MG63 (cell line): ENCODE measurements around the gene APEX2. TPM values are rescaled to one million over a fixed set of nuclear protein-coding genes. Genes with fewer than 3 reads are reported as not detected.
"Not testable (repeated sequence)": the region's sequence is repeated elsewhere in the genome, so short reads cannot be mapped to it uniquely, and the experiment has no call there.

ENCODE experiments used
- DNase-seq: peaks from one replicate; pipeline ENCODE4 v3.0.0-alpha.2; 2020
- H3K27me3 ChIP-seq: fragments of 250-450 bp; sonication (Bioruptor Pico); 2 replicates; pipeline ENCODE4 v1.5.1; 2020; ENCODE audit warnings: mild to moderate bottlenecking, moderate library complexity
- H3K36me3 ChIP-seq: fragments of 250-450 bp; sonication (Bioruptor Pico); 2 replicates; pipeline ENCODE4 v1.5.1; 2020; ENCODE audit warnings: mild to moderate bottlenecking, moderate library complexity
- H3K4me3 ChIP-seq: fragments of 250-450 bp; sonication (Bioruptor Pico); 2 replicates; pipeline ENCODE4 v1.5.1; 2020; ENCODE audit warnings: mild to moderate bottlenecking, moderate library complexity
- H3K9me3 ChIP-seq: fragments of 250-450 bp; sonication (Bioruptor Pico); 2 replicates; pipeline ENCODE4 v1.5.1; 2020; ENCODE audit warnings: mild to moderate bottlenecking, moderate library complexity
- total RNA-seq: library from RNA; depleted of rRNA; stranded (reverse); fragments of >200 nt; shearing (Covaris generic); gene quantifications from 2 replicates; pipeline ENCODE4 v1.2.3, GENCODE V29; 2014; ENCODE audit warnings: low replicate concordance

Gene APEX2
- total RNA-seq, 1 experiment from 2014 or later: 6.4 TPM

DNA sequence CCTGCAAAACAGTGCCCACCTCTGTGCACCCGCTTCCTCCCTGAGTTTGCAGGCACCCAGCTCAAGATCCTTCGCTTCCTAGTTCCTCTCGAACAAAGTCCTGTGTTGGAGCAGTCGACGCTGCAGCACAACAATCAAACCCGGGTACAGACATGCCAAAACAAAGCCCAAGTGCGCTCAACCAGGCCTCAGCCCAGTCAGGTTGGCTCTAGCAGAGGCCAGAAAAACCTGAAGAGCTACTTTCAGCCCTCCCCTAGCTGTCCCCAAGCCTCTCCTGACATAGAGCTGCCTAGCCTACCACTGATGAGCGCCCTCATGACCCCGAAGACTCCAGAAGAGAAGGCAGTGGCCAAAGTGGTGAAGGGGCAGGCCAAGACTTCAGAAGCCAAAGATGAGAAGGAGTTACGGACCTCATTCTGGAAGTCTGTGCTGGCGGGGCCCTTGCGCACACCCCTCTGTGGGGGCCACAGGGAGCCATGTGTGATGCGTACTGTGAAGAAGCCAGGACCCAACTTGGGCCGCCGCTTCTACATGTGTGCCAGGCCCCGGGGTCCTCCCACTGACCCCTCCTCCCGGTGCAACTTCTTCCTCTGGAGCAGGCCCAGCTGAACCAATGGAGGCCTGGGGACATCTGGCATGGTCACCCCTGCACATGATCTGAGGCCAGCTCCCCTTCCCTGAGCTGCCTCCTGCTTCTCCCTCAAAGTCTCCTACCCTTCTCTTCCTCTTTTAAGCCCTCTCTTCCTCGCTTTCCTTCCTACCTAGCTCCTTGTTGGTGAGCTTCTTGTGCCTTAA is 6.9 kb downstream of the APEX2 start:
- Histone ChIP-seq H3K4me3 (no peak overlapping the region), H3K27me3 (no peaks in the 10 kb centered on the region), H3K9me3 (no peaks in the 10 kb centered on the region), H3K36me3 (no peaks in the 10 kb centered on the region; the same call in 1 of the 2 replicates)
- no peak for DNase-seq

- H3K27me3 ChIP-seq: no peaks in the 10 kb centered on the region
- no peak overlapping the region for H3K4me3 ChIP-seq
- H3K36me3 ChIP-seq: no peaks in the 10 kb centered on the region; the same call in 1 of the 2 replicates
- H3K9me3 ChIP-seq: no peaks in the 10 kb centered on the region
- peak; percentile 63 for DNase-seq
Measured at GRCh38 chrX:55007656-55008055, 7.5 kb downstream of the APEX2 start.

DNA sequence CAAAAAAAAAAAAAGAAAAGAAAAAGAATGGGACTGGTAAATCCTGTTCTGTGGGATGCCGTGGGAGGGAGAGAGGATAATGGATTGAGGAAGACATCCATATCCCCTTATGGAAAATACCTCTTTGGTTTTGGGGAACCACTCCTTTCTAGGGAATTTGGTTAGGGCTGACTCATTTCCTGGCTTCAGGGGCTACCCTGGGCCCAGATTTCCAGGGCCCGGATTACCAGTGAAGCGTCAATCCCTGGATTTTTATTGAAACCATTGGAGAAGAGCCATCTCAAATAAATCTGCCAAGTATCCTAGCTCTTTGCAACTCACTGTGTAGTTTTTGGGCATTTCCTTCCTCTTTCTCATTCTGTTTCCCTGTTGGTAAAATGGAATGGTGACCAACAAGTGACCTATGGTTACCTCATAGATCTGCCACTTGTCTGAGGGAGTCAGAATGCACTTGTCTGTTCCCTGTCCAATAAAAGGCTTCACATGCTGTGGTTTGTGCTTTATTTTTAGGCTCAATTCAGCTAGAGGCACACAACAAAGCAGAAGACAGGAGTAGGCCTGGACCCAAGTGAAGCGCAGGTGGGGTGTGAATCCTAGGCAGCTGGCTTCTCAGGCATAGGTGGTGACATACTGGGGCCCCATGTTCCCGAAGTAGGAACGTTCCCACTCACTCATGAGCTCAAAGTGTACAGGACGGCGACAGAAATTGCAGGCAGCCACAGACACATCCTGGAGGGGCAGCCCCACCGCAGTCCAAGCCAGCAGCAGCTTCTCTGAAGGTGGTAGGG is 8.6 kb downstream of the APEX2 start:
- Histone ChIP-seq H3K36me3 (no peaks in the 10 kb centered on the region; the same call in 1 of the 2 replicates), H3K9me3 (no peaks in the 10 kb centered on the region), H3K4me3 (no peak overlapping the region), H3K27me3 (no peaks in the 10 kb centered on the region)
- DNase-seq: peak; percentile 41

GRCh38 chrX:55011294-55011693 is 11.1 kb downstream of the APEX2 start:
- H3K27me3 ChIP-seq: no peaks in the 10 kb centered on the region
- no peak overlapping the region for H3K4me3 ChIP-seq
- no peaks in the 10 kb centered on the region for H3K36me3 ChIP-seq
- H3K9me3 ChIP-seq: no peaks in the 10 kb centered on the region
- no peak for DNase-seq

DNA sequence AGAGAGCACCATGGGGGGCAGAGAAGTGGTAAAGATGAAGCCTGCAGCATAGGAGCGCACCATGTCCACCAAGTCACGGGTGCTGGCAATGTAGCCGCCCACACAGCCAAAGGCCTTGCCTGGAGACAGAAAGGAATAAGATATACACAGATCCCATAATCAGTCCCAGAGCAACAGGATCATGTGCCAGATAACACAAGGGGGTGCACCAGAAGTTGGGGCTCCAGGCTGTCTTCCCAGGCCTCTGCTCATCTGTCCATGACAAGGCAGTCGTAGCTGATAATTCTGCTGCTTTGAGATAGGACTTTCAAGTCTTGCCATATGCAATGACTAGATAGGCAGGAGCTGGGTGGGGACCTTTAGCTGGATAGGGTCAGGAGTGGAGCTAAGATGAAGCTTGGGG is 14.7 kb downstream of the APEX2 start:
- Histone ChIP-seq H3K36me3 (no peaks in the 10 kb centered on the region), H3K4me3 (no peak overlapping the region), H3K9me3 (no peaks in the 10 kb centered on the region), H3K27me3 (no peaks in the 10 kb centered on the region)
- no peak for DNase-seq

DNA sequence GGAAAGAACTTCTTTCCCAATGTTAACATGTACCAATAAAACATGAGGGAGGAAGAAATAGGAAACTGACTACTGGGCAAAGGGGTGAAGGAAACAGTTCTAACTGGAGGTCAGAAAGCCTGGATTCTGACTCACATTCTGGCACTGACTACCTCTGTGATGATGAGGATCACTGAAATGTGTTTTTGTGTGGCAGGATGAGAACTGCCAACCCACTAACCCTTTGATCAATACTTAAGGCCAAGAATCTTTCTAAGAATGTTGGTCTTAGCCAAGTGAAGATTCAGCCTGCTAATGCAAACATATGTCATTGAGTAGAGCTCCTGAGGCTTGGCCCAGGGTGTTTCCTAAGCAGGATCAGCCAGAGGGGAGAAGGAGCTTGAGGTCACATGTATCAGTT is 26.0 kb downstream of the APEX2 start:
- peak; percentile 67 for DNase-seq
- no peaks in the 10 kb centered on the region for H3K36me3 ChIP-seq
- H3K27me3 ChIP-seq: no peaks in the 10 kb centered on the region
- H3K9me3 ChIP-seq: no peaks in the 10 kb centered on the region
- H3K4me3 ChIP-seq: no peak overlapping the region

GRCh38 chrX:55026840-55027239 is 26.7 kb downstream of the APEX2 start:
- Histone ChIP-seq H3K36me3 (no peaks in the 10 kb centered on the region), H3K9me3 (no peaks in the 10 kb centered on the region)
- no peak for DNase-seq

DNA sequence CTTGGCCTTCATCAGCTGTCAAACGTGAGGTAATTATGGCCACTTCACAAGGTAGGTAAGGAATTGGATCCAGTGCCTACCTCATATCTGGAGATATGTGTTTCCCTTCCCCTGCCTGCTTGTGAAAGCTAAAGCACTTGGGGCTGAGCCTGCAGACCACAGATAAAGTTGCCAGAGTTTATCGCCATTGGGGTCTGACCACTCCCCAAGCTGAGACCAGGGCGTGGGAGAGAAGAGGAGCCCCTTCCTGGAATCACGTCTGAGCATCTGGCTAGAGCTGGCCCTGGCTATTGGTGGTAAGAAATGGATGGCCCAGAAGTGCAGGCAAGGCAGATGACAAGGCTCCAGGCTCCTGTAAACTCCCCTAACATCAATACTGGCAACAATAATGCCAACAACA is 27.9 kb downstream of the APEX2 start:
- H3K36me3 ChIP-seq: no peaks in the 10 kb centered on the region
- no peaks in the 10 kb centered on the region for H3K9me3 ChIP-seq
- H3K4me3 ChIP-seq: no peak overlapping the region
- no peaks in the 10 kb centered on the region for H3K27me3 ChIP-seq
- DNase-seq: no peak

More at GRCh38 chrX:55026840-55027239, 26.7 kb downstream of the APEX2 start:
- H3K27me3 ChIP-seq: no peaks in the 10 kb centered on the region
- no peak overlapping the region for H3K4me3 ChIP-seq

- Histone ChIP-seq H3K36me3 (no peaks in the 10 kb centered on the region), H3K4me3 (no peak overlapping the region), H3K27me3 (no peaks in the 10 kb centered on the region), H3K9me3 (no peaks in the 10 kb centered on the region)
- no peak for DNase-seq
Measured at GRCh38 chrX:55028611-55029010, 28.4 kb downstream of the APEX2 start.

DNA sequence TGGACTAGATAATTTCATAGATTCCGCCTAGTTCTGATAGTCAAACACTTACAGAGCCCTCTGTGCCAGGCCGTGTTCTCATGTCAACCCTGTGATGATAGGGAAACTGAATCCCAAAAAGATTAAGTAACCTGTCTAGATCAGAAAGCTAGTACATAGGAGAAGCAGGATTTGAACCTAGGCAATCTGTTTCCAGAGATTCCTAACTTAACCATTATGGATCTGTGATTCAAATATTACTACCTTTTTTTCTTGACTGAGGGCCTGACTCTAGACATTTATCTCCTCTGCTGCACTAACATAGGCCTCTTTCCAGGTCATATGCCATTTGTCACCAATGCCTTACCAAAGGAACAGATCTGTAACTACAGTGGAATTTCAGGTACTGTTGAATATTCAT is 29.1 kb downstream of the APEX2 start:
- no peak overlapping the region for H3K4me3 ChIP-seq
- no peaks in the 10 kb centered on the region for H3K27me3 ChIP-seq
- no peaks in the 10 kb centered on the region for H3K36me3 ChIP-seq
- H3K9me3 ChIP-seq: no peaks in the 10 kb centered on the region
- no peak for DNase-seq

DNA sequence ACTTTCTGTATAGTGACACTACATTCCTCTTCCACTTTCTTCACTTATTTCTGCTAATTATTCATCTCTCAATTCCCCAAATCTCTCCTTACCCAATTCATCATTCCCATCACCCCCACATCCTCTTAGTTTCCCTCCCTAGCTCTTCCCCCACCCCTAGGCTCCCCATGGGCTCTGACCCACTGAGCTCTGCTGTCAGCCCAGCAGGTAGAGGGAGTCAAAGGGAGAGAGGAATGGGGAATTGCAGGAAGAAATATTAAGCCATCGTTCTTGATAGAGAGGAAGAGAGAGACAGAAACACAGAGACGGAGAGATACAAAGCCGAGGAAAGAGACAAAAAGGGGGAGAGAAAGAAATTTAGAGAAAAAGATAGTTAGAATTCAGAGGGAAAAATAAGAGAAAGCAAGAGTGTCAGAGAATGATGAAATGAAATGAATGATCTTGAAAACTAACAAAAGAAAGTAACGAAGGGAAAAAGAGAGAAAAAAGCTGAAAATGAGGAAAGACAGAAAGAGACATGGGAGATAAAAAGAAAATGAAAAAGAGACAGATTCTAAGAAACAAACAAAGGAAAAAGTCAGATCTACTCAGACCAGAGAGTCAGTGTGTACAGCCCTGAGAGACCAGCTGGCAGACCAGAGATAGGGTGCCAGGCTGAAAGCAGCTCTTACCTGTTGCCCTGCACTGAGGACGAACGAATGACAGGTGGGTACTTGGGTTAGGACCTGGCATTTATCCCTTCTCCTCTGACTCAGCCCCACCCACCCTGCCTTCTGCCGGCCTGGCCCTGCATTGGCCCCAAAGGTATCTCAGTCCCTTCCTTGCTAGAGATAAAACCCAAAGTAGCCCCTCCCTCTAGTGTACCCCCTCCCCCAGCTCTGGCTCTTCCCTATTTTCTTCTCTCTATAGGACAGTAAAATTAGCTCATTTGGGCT is 30.4 kb downstream of the APEX2 start, which contains the start of gene ALAS2:
TSS of gene ALAS2 (minus strand) at position 707 of the 935 bp plus-strand sequence. CDS start 4,977 bp downstream, outside the sequence.
- Histone ChIP-seq H3K36me3 (no peaks in the 10 kb centered on the region), H3K27me3 (no peaks in the 10 kb centered on the region), H3K9me3 (no peaks in the 10 kb centered on the region), H3K4me3 (no peak within 1 kb of the TSS)
- DNase-seq: no peak

- H3K36me3 ChIP-seq: no peaks in the 10 kb centered on the region
- no peaks in the 10 kb centered on the region for H3K9me3 ChIP-seq
- no peaks in the 10 kb centered on the region for H3K27me3 ChIP-seq
- H3K4me3 ChIP-seq: no peak overlapping the region
- DNase-seq: no peak
Measured at GRCh38 chrX:55033429-55033828, 33.3 kb downstream of the APEX2 start.

DNA sequence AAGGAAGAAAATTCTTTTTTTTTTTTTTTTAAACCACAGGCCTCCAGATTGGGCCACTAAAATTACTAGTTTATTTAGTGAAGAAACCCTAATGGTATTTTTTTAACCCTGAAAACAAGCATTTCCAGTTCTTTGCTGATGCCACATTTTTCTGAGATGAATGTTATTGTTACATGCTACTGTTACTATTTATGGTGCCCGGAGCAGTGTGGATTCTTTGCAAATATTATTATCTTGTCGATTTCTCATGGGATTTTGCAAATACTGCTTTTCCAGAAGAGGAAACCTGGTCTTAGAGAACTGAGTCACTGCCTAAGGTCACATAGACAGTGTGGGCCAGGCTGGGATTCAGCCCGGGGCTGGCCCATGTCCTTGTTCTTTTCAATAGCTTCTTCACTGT is 39.3 kb downstream of the APEX2 start:
- no peak for DNase-seq
- no peak overlapping the region for H3K4me3 ChIP-seq
- no peaks in the 10 kb centered on the region for H3K9me3 ChIP-seq
- no peaks in the 10 kb centered on the region for H3K27me3 ChIP-seq
- H3K36me3 ChIP-seq: no peaks in the 10 kb centered on the region

- DNase-seq: no peak
- Histone ChIP-seq H3K27me3 (no peaks in the 10 kb centered on the region), H3K4me3 (no peak overlapping the region), H3K9me3 (no peaks in the 10 kb centered on the region), H3K36me3 (no peaks in the 10 kb centered on the region)
Measured at GRCh38 chrX:55041514-55041913, 41.4 kb downstream of the APEX2 start.

GRCh38 chrX:55050599-55050998 is 50.4 kb downstream of the APEX2 start:
- H3K9me3 ChIP-seq, H3K36me3 ChIP-seq, H3K27me3 ChIP-seq, DNase-seq, H3K4me3 ChIP-seq: not testable (repeated sequence)

GRCh38 chrX:55056820-55057674 is 56.9 kb downstream of the APEX2 start:
- Histone ChIP-seq H3K36me3 (no peaks in the 10 kb centered on the region), H3K27me3 (no peaks in the 10 kb centered on the region), H3K4me3 (no peak overlapping the region), H3K9me3 (no peaks in the 10 kb centered on the region)
- DNase-seq: no peak
